HL-60/S4 (cell line): ENCODE data around the gene CFAP70.
"Not testable (repeated sequence)": the region's sequence is repeated elsewhere in the genome, so short reads cannot be mapped to it uniquely, and the experiment has no call there.

Source experiments
- in situ Hi-C: fragments of 300-500 bp; cut with MboI; formaldehyde crosslinking; loops from 2 replicates; pipeline ENCODE4 v1.14.3; 2022; ENCODE audit warnings: low sequenced_read_pairs

The CFAP70 gene

GRCh38 chr10:73358331-73359279 lies at the start of gene CFAP70:
Gene CFAP70, minus strand, starts transcription at chr10:73358864. Its CDS starts 4,068 bp downstream, at chr10:73354796.
- in situ Hi-C loops, result no loop called here

- in situ Hi-C loops, result no loop called here
These were observed 49.4 kb upstream of the CFAP70 start for GRCh38 chr10:73408061-73408460.

GRCh38 chr10:73407495-73407894 lies 48.8 kb upstream of the CFAP70 start:
- in situ Hi-C loops, result no loop called here

GRCh38 chr10:73406846-73407245 lies 48.2 kb upstream of the CFAP70 start:
- in situ Hi-C loops, result no loop called here

- in situ Hi-C loops, result no loop called here
These were observed 46.9 kb upstream of the CFAP70 start for GRCh38 chr10:73405556-73405955.

GRCh38 chr10:73404690-73405089 lies 46.0 kb upstream of the CFAP70 start:
- in situ Hi-C loops, result no loop called here

- in situ Hi-C loops, result no loop called here
These were observed 43.0 kb upstream of the CFAP70 start for GRCh38 chr10:73401636-73402035.

- in situ Hi-C loops, result no loop called here
These were observed 40.4 kb upstream of the CFAP70 start for GRCh38 chr10:73399063-73399462.

- in situ Hi-C loops, result no loop called here
These were observed 39.4 kb upstream of the CFAP70 start for GRCh38 chr10:73398024-73398423.

GRCh38 chr10:73394325-73394724 lies 35.7 kb upstream of the CFAP70 start:
- in situ Hi-C loops, result not testable (repeated sequence)

GRCh38 chr10:73388228-73388627 lies 29.6 kb upstream of the CFAP70 start:
- in situ Hi-C loops, result no loop called here

GRCh38 chr10:73386583-73386982 lies 27.9 kb upstream of the CFAP70 start:
- in situ Hi-C loops, result no loop called here

GRCh38 chr10:73379064-73379748 lies 20.5 kb upstream of the CFAP70 start:
- in situ Hi-C loops, result no loop called here

GRCh38 chr10:73376679-73377078 lies 18.0 kb upstream of the CFAP70 start:
- in situ Hi-C loops, result no loop called here

GRCh38 chr10:73368238-73368637 lies 9.6 kb upstream of the CFAP70 start:
- in situ Hi-C loops, result no loop called here

- in situ Hi-C loops, result no loop called here
These were observed 8.0 kb upstream of the CFAP70 start for GRCh38 chr10:73366381-73367298.

GRCh38 chr10:73364964-73365363 lies 6.3 kb upstream of the CFAP70 start:
- in situ Hi-C loops, result no loop called here

GRCh38 chr10:73359492-73359891 lies 828 bp upstream of the CFAP70 start:
- in situ Hi-C loops, result no loop called here

GRCh38 chr10:73357821-73358220 lies 843 bp downstream of the CFAP70 start:
- in situ Hi-C loops, result no loop called here

- in situ Hi-C loops, result no loop called here
These were observed 1.5 kb downstream of the CFAP70 start for GRCh38 chr10:73357166-73357565.

- in situ Hi-C loops, result no loop called here
These were observed 14.4 kb downstream of the CFAP70 start for GRCh38 chr10:73344269-73344668.
